Skeletal muscle cell (primary cell): ENCODE results near the gene MIER2.
"Not testable (repeated sequence)": the region's sequence is repeated elsewhere in the genome, so short reads cannot be mapped to it uniquely, and the experiment has no call there.

Source experiments
- DNase-seq: peaks from one replicate; pipeline ENCODE4 v3.0.0-alpha.2; 2010; ENCODE audit warnings: low read depth
- H3K4me3 ChIP-seq: 2 replicates; pipeline ENCODE4 v1.5.1; 2011; ENCODE audit warnings: low read depth, mild to moderate bottlenecking, control low read depth, low read length, moderate library complexity

MIER2 gene

DNA sequence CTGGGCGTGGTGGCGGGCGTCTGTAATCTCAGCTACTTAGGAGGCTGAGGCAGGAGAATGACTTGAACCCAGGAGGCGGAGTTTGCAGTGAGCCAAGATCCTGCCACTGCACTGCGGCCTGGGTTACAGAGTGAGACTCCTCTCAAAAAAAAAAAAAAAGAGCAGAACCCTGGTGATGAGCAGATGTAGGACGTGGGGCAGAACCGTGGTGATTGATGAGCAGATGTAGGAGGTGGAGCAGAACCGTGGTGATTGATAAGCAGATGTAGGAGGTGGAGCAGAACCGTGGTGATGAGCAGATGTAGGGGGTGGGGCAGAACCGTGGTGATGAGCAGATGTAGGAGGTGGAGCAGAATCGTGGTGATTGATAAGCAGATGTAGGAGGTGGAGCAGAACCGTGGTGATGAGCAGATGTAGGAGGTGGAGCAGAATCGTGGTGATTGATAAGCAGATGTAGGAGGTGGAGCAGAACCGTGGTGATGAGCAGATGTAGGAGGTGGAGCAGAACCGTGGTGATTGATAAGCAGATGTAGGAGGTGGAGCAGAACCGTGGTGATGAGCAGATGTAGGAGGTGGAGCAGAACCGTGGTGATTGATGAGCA is 36.1 kb upstream of the MIER2 start:
- not testable (repeated sequence) for H3K4me3 ChIP-seq, DNase-seq

DNA sequence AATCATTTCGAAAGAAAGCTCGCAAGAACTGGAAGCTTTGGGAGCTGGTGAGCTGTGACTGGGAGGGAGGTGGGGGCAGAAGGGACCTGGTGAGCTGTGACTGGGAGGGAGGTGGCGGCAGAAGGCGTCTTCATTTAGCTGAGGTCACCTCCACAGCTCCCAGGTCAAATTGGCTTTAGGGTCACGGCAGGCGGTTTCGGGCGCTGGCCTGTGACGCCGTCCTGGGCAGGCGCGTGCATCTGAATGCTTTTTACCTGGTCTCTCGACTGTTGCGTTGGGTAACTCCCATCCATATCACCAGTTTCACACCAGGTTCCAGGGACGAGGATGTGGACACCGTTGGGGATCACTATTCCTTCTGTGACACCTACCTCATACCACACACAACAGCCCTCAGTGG is 35.2 kb upstream of the MIER2 start:
- DNase-seq = no peak
- no peak overlapping the region for H3K4me3 ChIP-seq

DNA sequence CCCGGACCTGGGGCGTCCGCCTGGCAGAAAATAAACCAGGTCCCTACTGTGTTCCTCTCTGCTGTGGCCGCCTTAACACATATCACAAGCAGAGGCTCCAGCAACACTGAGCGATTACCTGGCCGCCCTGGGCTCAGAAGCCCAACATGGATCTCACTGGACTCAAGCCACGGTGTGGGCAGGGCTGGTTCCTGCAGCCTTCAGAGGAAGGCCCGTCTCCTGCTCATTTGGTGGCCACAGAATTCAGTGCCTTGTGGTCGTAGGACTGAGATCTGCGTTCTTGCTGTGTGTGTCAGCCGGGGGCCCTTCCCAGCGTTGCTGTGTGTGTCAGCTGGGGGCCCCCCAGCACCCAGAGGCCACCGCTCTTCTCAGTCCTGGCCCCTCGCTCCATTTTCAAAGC is 34.1 kb upstream of the MIER2 start:
- DNase-seq = no peak
- no peak overlapping the region for H3K4me3 ChIP-seq

DNA sequence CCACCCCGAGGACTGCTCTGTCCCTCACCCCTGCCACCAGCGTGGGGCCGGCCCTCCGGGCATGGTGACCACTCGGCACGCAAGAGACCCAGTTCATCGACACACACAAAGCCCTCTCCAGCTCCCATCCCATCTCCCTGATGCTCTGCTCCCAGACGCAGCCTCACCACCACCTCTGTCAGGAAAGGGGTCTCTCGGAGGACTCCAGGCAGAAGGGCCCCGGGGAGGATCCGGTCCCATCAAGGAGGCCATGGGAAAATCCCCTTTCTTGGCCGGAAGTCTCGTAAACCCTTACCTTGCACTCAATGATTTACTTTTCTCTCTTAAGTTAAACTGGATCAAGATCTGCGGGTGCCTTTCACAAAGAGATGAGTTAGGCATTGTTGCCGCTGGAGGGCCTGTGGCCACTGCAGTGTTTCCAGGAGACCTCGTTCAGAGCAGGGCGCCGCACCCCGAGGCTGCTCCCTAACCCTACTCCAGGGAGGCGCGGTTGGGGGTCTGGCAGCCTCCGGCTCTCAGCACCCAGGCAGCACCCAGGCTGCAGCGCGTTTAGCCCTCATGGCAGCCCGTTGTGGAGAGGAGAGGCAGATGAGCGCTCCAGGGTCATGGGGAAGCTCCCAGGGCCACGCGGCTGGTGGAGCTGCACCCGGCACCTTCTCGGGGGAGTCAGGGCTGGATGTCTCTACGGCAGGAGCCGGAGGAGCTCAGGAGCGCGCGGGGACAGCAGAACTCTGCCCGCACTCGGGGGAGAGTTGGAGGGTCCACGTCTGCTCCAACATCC is 33.4 kb upstream of the MIER2 start:
- no peak for DNase-seq
- H3K4me3 ChIP-seq = no peak overlapping the region

DNA sequence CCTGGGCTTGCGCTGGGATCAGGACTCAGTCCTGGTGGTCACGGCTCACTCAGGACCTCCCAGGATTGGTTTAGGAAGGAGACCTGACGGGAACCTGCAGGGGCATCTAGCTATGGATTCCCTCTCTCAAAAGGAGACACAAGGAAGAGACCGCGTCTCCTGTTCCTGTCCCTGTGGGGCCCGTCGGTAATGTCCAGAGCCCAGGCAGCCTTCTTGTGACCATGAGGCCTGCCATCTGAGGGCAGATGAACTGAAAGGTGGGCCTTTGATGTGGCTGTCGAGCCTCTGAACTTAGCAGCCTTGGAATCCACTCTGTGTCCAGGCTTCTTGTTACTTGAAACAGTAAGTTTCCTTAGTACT is 31.5 kb upstream of the MIER2 start:
- no peak for DNase-seq

DNA sequence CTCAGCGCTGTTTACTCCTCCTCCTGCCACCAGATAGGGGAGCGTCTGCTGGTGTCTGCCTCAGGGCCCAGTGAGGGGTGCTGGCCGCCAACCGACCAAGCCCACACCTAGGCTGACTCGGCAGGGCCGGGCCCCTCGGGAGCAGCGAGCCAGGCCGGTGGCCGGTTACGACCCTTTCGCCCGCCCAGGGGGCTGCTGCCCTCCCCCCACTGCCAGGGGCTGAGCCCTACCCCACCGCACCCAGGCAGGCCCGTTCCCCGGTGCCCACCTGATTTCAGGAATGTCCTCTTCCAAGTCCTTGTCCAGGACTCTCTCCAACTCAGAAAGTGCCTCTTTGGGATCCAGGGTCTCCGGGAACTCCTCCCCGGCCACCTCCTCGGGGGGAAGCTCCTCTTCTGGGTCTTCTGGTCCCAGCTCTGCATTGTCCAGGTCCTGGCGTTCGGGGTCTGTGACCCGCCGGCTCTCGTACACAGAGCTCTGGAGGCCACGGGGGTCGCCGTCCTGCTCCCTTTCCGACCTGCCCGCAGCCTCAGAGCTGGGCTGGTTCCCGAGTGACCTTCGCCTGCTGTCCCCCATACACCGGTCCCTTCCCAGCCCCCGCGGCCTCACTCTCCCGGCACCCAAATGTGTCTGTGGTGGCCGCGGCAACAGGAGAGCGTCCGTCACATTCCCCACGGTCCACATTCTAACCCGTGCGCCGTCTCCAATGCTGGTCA is 31.0 kb upstream of the MIER2 start:
- no peak for DNase-seq
- no peak overlapping the region for H3K4me3 ChIP-seq

More for the DNA sequence above, 31.5 kb upstream of the MIER2 start:
- H3K4me3 ChIP-seq = no peak overlapping the region

DNA sequence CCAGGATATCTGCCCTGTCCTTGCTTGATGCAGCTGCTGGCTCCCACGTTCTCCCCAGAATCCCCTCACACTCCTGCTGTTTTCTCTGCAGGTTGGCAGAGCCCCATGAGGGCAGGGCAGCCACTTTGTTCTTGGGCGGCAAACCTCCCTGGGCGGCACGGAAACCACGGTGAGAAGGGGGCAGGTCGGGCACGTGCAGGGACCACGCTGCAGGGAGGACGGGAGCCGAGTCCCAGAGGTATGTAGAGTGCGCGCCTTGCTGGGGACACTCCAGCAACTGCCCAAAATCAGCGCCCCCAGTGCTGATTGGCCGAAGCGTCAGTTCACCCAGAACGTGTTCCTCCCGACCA is 30.3 kb upstream of the MIER2 start:
- no peak overlapping the region for H3K4me3 ChIP-seq
- DNase-seq = no peak

DNA sequence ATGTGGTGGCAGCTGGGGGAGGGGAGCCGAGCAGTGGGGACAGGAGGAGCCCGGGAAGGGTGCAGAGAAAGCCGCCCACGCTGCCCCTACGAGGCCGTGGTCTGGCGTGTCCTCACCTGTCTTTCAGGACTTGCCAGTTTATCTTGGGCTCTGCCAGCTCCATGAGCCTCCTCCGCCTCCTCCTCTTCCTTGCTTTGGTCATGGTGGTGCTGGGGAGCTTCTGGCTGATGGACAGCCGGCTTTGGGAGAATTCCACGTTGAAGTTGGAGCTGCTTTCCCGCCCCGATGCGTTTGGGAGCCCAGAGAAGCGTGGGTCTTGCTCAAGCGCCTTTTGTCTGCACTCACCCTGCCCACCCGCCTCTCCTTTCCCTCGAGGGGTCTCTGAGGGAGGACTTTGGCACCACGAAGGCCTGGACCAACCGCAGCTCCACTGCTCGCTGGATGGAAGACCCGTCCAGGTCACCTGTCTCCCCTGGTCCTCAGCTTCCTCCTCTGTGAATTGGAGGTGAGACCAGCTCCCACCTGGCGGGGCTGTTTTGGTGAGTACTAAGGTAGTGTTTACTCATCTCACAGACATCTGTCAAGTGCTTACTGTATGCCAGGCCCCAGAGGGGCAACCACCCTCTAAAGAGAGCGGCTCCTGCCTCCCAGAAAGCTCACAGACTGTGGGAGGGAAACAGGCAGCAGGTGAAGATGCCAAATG is 29.7 kb upstream of the MIER2 start:
- DNase-seq = no peak
- H3K4me3 ChIP-seq = no peak overlapping the region

DNA sequence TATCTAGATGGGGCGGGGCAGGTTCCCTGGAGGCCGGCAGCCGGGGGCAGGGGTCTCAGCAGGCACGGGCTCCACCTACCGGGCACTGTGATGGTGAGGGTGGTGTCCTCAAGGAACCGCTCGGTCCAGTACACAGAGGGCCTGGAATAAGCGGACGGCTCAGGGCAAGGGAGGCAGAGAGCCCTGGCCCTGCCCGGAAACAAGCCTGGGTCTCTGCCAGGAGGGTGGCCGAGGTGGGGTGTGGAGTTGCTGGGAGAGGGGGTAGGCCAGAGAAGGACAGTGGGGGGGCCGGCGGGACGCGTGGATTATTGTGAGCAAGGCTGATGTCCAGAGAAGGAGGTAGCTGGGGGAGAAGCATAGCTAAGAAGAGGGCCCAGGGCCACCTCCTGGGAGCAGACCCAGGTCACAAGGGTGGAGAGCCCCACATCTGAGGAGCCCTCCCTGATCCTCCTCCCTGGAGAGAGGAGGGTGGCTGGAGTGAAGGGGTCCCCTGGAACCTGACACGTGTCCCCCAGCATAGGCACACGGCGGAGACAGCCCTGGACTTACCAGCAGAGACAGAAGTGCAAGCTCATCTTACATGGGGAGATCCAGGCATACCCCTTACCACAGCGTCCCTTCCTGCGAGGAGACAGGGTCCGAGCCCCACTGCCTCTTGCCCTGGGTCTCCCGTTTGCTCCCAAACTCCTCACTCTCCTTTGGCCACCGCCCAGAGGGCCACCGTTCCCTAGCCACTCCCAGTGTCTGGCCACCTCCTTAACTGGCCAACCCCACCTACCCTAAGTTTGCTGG is 29.0 kb upstream of the MIER2 start:
- DNase-seq = no peak
- H3K4me3 ChIP-seq = no peak overlapping the region

DNA sequence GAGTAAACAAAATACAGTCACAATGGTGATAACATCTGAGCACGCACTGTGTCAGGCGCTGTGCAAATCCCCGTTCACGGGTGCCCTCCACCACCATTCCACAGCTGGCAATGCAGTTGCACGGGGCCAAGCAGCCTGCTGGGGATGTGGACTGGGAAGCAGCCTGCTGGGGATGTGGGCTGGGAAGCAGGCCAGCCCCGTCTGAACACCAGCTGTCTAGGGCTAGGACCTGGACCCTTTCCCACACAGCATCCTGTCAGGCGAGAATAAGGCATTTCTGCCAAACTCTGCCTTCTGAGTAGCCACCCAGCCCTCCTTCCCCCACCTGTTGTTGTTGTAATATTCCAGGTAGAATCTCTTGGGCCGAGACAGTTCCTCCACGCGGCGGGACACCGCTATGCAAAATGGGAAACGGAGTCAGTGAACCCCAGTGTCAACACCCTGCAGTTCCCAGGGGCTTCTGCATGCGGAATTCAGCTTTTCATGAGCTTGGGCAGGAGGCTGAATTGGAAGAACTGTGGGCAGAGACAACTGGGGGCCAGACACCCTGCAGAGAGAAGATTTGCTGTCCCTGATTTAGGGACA is 27.8 kb upstream of the MIER2 start:
- H3K4me3 ChIP-seq = no peak overlapping the region
- peak; percentile 23 for DNase-seq

DNA sequence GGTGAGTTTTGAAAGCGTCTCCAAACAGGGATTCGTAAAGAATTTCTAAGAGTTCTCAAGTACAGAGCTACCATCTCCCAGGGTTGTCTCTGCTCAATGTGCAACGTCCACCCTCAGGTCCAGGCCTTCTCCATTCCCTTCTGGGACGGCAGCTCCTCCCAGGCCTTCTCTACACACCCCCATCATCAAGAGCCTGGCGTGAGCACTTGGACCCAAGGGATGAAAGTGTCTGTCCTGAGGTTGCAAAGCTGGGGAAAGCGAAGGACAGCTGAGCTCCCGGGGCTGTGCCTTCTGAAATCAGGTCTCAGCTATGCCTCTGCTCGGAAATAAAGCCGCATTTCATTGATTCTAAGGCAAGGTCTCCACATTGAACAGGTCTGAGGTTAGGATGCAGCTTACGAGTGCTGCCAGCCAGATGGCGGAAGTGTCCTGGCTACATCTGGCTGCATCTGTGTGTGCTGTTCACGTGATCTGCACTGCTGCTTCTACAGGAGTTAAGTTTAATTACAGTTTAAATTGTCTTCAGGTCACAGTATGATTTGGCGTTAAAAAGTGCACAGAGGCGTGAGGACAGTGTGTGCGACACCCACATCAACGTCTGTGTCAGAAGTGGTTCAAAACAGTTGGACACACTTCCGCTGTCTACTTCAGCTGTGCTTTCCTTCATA is 27.0 kb upstream of the MIER2 start:
- DNase-seq = no peak

DNA sequence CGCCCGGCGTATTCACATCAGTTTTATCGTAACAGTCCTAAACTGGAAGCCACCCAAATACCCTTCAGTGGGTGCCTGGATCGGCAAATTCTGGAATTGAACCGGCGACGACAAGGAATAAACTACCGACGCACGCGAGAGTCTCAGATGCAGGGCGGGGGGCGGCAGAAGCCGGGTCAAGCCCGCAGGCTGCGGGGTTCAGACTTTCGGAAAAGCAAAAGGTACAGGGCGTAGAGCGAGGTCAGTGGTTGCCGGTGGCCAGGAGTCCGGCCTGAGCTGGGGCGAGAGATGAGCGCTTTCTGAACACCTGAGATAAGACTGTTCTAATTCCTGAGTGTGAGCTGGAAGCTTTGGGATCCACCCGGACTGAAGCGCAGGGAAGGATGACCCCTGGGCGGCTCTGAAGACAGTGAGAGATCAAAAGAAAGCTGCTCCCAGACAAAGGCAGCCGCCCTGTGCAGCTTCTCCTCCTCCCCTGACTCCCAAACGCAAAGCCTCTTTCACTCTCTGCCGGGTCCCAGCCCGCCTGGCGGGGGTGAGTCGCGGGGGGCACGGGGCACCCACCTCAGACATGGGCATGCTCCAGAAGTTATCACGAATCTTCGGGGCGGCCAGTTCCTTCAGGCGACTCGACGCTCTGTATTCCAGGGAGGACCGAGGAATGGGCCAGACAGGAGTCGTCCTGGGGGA is 26.2 kb upstream of the MIER2 start:
- H3K4me3 ChIP-seq = no peak overlapping the region

More for the DNA sequence above, 27.0 kb upstream of the MIER2 start:
- H3K4me3 ChIP-seq = no peak overlapping the region

DNA sequence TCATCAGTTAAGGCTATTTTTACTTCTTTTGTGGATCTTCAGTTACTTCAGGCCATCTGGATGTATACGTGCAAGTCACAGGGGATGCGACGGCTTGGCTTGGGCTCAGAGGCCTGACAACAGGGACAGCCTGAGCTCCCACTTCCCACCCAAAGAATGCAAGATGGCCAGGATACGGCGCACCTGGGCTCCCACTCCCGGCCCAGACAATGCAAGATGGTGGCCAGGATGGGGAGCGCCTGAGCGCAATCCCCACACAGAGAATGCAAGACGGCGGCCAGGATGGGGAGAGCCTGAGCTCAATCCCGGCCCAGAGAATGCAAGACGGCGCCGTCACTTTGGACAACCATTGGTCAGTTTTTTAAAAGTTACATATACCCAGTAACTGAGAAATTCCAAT is 25.3 kb upstream of the MIER2 start:
- no peak overlapping the region for H3K4me3 ChIP-seq
- DNase-seq = no peak

More for the DNA sequence above, 26.2 kb upstream of the MIER2 start:
- no peak for DNase-seq

DNA sequence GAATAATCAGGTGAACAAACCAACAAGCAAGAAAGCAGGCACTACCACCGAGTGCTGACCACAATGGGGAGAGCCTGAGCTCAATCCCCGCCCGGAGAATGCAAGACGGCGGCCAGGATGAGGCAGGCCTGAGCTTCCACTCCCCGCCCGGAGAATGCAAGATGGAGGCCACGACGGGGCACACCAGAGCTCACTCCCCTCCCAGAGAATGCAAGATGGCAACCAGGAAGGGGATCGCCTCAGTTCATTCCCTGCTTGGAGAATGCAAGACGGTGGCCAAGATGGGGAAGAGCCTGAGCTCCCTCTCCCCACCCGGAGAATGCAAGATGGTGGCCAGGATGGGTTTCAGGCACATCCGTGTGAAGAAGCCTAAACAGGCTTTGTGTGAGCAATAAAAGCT is 24.7 kb upstream of the MIER2 start:
- DNase-seq = no peak
- no peak overlapping the region for H3K4me3 ChIP-seq

DNA sequence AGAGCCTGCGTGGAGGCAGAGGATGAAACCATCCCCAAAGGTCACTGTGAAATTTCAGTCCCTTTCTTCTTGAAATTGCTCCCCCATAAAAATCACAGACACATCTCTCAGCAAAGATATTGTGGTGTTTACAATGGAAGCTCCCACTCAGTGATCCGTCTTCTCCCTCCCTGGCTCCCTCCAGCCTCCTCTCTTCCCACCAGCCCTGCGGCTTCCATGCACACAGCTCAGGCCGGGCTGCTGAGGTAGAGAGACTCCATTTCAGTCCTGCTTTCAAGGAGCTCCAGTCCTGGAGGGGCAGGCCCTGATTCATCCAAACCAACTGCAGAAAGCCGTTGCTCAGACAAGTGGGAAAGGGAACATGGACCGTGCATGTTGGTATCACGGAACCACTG is 24.0 kb upstream of the MIER2 start:
- no peak for DNase-seq
- no peak overlapping the region for H3K4me3 ChIP-seq

DNA sequence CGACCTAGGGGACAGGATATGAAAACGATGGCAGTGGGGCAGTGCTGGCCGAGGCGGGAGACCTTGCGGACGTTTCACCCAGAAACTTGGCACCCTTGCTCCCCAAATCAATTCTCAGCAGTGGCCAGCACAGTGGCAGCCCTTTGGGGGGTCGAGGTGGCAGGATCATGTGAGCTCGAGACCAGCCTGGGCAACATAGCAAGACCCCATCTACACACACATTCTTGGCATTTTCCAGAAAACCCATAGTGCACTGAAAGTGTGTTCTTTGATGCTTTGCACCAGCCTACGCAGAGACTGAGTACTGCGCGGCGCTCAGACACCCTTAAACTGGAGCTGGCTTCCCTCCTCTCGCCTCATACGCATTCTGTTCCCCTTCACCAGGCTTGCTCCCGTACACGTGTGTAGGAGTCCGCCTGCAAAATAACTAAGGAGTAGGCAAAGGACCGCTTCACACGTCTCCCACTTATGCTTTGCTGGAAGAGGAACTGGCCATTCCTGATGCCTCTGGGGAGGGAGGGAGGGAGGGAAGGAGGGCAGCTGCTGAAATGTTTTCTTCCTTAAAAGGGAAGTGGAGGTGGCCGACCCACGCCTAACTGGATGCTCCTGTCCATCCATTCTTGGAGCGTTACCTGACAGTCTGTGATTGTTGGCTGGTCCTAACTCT is 23.5 kb upstream of the MIER2 start:
- no peak overlapping the region for H3K4me3 ChIP-seq
- no peak for DNase-seq

DNA sequence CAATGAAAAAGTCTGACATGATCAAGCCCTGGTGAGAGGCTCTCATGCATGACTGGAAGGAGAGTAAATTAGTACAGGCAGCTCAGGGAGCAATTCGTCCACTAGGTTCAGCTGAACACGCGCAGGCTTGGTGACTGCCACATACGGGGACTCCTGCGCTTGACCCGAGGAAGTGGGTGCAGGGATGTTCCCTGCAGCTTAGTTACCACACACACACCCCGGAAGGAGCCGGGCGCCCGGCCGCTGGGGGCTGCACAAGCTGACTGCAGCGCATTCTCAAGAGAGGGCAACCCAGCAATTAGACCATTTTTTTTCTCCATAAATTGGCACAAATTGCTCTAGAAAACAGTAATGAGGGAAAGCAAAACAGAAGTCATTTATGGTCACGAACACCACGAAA is 23.0 kb upstream of the MIER2 start:
- DNase-seq = no peak
- H3K4me3 ChIP-seq = no peak overlapping the region

DNA sequence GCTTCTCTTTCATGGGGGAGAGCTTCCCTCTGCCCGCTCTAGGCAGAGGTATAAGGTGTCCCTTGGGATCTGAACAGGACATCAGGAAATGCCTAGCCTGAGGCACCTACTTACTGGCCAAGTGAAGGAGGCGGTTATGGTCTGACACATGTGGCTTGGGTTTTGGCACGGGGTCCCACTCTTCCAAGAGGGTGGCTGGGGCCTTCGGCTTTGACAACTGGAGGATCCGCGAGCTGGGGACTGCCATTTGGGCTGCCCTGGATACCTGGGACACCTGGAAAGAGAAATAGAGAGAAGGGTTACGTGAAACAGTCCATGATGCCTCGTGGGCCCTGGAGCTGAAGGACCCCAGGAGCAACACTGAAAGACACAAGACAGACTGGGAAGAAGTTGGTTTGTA is 22.4 kb upstream of the MIER2 start:
- H3K4me3 ChIP-seq = no peak overlapping the region
- no peak for DNase-seq
